Measurements from ENCODE around the gene RECQL5. TPM values are rescaled to one million over a fixed set of nuclear protein-coding genes. Genes with fewer than 3 reads are reported as not detected.

The RECQL5 gene
- total RNA-seq, 1 donor from 2014 or later = 44.7 TPM

DNA sequence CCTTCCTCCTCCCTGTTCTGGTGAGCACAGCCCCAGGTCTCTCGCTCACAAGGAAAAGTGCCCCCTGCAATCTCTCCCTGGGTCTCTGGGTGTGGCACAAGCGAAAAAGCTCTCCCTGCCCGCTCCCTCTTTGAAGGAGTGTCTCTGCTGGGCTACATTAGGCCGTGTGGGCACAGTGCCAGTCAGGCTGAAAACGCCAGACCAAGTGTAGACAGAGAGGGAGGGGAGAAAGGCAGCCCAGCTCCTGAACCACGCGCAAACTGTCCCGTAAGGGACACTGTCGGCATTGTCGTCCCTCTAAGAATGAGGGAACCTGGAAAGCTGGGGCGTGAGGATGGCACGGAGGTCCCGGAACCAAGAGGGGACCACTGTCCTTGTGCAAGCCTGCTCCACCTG lies 29.8 kb downstream of the RECQL5 start:
- TF ChIP-seq, protein P1, sequence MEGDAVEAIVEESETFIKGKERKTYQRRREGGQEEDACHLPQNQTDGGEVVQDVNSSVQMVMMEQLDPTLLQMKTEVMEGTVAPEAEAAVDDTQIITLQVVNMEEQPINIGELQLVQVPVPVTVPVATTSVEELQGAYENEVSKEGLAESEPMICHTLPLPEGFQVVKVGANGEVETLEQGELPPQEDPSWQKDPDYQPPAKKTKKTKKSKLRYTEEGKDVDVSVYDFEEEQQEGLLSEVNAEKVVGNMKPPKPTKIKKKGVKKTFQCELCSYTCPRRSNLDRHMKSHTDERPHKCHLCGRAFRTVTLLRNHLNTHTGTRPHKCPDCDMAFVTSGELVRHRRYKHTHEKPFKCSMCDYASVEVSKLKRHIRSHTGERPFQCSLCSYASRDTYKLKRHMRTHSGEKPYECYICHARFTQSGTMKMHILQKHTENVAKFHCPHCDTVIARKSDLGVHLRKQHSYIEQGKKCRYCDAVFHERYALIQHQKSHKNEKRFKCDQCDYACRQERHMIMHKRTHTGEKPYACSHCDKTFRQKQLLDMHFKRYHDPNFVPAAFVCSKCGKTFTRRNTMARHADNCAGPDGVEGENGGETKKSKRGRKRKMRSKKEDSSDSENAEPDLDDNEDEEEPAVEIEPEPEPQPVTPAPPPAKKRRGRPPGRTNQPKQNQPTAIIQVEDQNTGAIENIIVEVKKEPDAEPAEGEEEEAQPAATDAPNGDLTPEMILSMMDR (IDR thresholded peaks at IDR 0.05) = no peak
- Mint-ChIP-seq H3K27ac (ENCODE audit: unreplicated experiment) (no peak overlapping the region), H3K4me1 (ENCODE audit: unreplicated experiment) (peaks cover 24% of the 10 kb centered on the region), H3K4me3 (ENCODE audit: unreplicated experiment) (no peak overlapping the region), H3K9me3 (ENCODE audit: unreplicated experiment) (no peaks in the 10 kb centered on the region), H3K36me3 (ENCODE audit: unreplicated experiment) (peaks cover 2% of the 10 kb centered on the region), H3K27me3 (ENCODE audit: unreplicated experiment) (no peaks in the 10 kb centered on the region)
- no peak for DNase-seq (ENCODE audit: extremely low spot score, unreplicated experiment)

GRCh38 chr17:75636381-75637142 lies 30.4 kb downstream of the RECQL5 start:
- no peaks in the 10 kb centered on the region for H3K9me3 Mint-ChIP-seq (ENCODE audit: unreplicated experiment)
- DNase-seq (ENCODE audit: extremely low spot score, unreplicated experiment) = no peak
- peaks cover 2% of the 10 kb centered on the region for H3K36me3 Mint-ChIP-seq (ENCODE audit: unreplicated experiment)
- no peak overlapping the region for H3K27ac Mint-ChIP-seq (ENCODE audit: unreplicated experiment)
- H3K27me3 Mint-ChIP-seq (ENCODE audit: unreplicated experiment) = no peaks in the 10 kb centered on the region
- TF ChIP-seq, protein P1 (IDR thresholded peaks at IDR 0.05) = no peak
- no peak overlapping the region for H3K4me3 Mint-ChIP-seq (ENCODE audit: unreplicated experiment)
- H3K4me1 Mint-ChIP-seq (ENCODE audit: unreplicated experiment) = peaks cover 24% of the 10 kb centered on the region

DNA sequence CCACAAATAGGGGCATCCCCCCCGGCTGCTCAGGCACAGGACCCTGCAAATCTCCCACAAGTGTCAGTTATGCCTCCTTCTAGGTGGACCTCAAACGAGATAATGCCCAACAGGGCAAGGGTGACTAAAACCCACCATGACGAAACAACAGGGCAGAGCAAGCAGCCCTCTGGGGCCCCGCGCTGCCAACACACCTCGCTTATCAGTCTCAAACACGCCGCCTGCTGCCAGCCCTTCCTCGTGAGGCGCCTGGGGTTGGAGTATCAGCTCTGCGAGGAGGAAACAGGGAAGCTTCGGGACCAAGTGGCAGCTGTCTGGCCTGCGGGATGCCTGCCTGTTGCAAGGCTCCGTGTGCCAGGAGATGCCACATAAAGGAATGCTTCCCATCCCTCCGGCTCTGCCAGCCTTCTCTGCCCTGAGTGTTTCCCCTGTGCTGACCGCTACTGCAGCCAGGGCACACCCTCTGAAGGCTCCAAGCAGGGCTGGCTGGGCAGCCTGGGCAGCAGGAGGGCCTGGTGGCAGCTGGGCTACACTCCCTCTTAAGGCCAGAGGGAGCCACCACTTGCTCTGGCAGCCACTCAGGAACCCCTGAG lies 31.2 kb downstream of the RECQL5 start:
- Mint-ChIP-seq H3K4me3 (ENCODE audit: unreplicated experiment) (no peak overlapping the region), H3K4me1 (ENCODE audit: unreplicated experiment) (peaks cover 24% of the 10 kb centered on the region), H3K27ac (ENCODE audit: unreplicated experiment) (no peak overlapping the region), H3K36me3 (ENCODE audit: unreplicated experiment) (peaks cover 2% of the 10 kb centered on the region), H3K9me3 (ENCODE audit: unreplicated experiment) (no peaks in the 10 kb centered on the region), H3K27me3 (ENCODE audit: unreplicated experiment) (no peaks in the 10 kb centered on the region)
- TF ChIP-seq, protein P1 (IDR thresholded peaks at IDR 0.05) = no peak
- DNase-seq (ENCODE audit: extremely low spot score, unreplicated experiment) = no peak

DNA sequence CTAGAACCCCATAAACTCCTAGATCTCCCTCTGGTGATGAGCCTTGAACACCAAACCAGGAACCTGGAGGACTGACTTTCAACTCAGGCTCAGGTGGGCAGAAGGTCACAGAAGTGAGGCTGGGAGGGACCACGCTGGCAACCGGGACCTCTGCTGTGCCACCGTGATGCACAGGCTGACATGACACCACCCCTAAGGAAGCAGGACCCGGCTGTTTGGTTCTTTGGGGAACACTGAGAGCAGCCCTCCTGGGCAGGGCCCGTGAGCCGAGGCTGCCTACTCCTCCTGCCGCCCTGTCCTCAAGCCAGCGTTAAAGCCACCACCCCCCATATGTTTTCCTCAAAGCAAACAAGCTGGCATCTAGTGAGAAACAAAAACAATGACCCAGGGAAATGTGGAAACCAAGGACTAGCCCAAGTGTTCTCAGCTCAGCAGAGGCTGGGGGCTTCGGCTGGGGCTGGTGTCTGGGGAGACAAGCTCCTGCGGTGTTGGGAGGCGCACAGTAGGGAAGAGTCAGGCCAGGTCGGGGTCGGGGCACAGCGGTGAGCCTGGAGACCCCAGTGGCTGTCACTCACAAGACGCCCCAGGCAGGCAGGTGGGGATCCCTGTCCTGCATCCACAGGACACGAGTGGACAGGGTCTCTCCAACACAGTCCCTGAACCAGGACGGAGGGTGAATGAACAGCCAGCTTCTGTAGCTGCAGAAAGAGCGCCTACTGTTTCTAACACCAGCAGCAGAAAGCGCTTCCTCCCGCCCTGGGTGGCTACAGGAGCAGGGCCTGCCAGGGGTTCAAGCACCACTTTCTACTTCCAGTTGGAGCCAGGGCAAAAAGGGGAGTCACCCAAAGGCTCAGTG lies 32.0 kb downstream of the RECQL5 start:
- Mint-ChIP-seq H3K36me3 (ENCODE audit: unreplicated experiment) (peaks cover 5% of the 10 kb centered on the region), H3K27ac (ENCODE audit: unreplicated experiment) (no peak overlapping the region), H3K9me3 (ENCODE audit: unreplicated experiment) (no peaks in the 10 kb centered on the region), H3K27me3 (ENCODE audit: unreplicated experiment) (no peaks in the 10 kb centered on the region), H3K4me3 (ENCODE audit: unreplicated experiment) (no peak overlapping the region), H3K4me1 (ENCODE audit: unreplicated experiment) (peaks cover 24% of the 10 kb centered on the region)
- TF ChIP-seq, protein P1 (IDR thresholded peaks at IDR 0.05) = no peak
- no peak for DNase-seq (ENCODE audit: extremely low spot score, unreplicated experiment)

GRCh38 chr17:75634376-75634740 lies 32.6 kb downstream of the RECQL5 start:
- H3K4me3 Mint-ChIP-seq (ENCODE audit: unreplicated experiment) = no peak overlapping the region
- no peak for DNase-seq (ENCODE audit: extremely low spot score, unreplicated experiment)
- peak overlapping the region; percentile 84 for H3K27ac Mint-ChIP-seq (ENCODE audit: unreplicated experiment)
- H3K9me3 Mint-ChIP-seq (ENCODE audit: unreplicated experiment) = no peaks in the 10 kb centered on the region
- TF ChIP-seq, protein P1 (IDR thresholded peaks at IDR 0.05) = no peak
- H3K4me1 Mint-ChIP-seq (ENCODE audit: unreplicated experiment) = peaks cover 24% of the 10 kb centered on the region
- no peaks in the 10 kb centered on the region for H3K27me3 Mint-ChIP-seq (ENCODE audit: unreplicated experiment)
- H3K36me3 Mint-ChIP-seq (ENCODE audit: unreplicated experiment) = peaks cover 5% of the 10 kb centered on the region
